Superior temporal gyrus (tissue), 1 donor: ENCODE results near the gene SLC39A13.
A peak's percentile ranks its signal among the peaks of the same experiment; 100 is the strongest.

ENCODE experiments used
- DNase-seq: peaks from one replicate; pipeline ENCODE4 v3.0.0-alpha.2; 2016; ENCODE audit errors: extremely low spot score

The SLC39A13 gene

GRCh38 chr11:47407746-47408590, at the start of gene SLC39A13:
Gene SLC39A13, plus strand, starts transcription at chr11:47408590. Its CDS starts 1,505 bp downstream, at chr11:47410095.
- peak; percentile 91 for DNase-seq

GRCh38 chr11:47358731-47359051, 49.7 kb upstream of the SLC39A13 start:
- DNase-seq: no peak

GRCh38 chr11:47359162-47359561, 49.2 kb upstream of the SLC39A13 start:
- DNase-seq: no peak

GRCh38 chr11:47359586-47359985, 48.8 kb upstream of the SLC39A13 start:
- no peak for DNase-seq

GRCh38 chr11:47360341-47360740, 48.0 kb upstream of the SLC39A13 start:
- no peak for DNase-seq

GRCh38 chr11:47361419-47361818, 47.0 kb upstream of the SLC39A13 start:
- no peak for DNase-seq

- DNase-seq: no peak
These were observed 42.3 kb upstream of the SLC39A13 start for GRCh38 chr11:47366020-47366490.

- DNase-seq: no peak
These were observed 38.7 kb upstream of the SLC39A13 start for GRCh38 chr11:47369676-47370075.

- no peak for DNase-seq
These were observed 36.0 kb upstream of the SLC39A13 start for GRCh38 chr11:47372422-47372821.

- peak; percentile 80 for DNase-seq
These were observed 34.3 kb upstream of the SLC39A13 start for GRCh38 chr11:47373876-47374719.

GRCh38 chr11:47374720-47375019, 33.7 kb upstream of the SLC39A13 start:
- no peak for DNase-seq

GRCh38 chr11:47375020-47375419, 33.4 kb upstream of the SLC39A13 start:
- no peak for DNase-seq

- DNase-seq: no peak
These were observed 32.8 kb upstream of the SLC39A13 start for GRCh38 chr11:47375546-47376085.

- no peak for DNase-seq
These were observed 32.3 kb upstream of the SLC39A13 start for GRCh38 chr11:47376107-47376524.

GRCh38 chr11:47376525-47377371, 31.6 kb upstream of the SLC39A13 start:
- no peak for DNase-seq

GRCh38 chr11:47377571-47378009, 30.8 kb upstream of the SLC39A13 start:
- no peak for DNase-seq

- no peak for DNase-seq
These were observed 30.2 kb upstream of the SLC39A13 start, which contains the start of gene SPI1 for GRCh38 chr11:47378010-47378835. Gene SPI1, minus strand, starts transcription at chr11:47378547. Its CDS starts 194 bp downstream, at chr11:47378353.

GRCh38 chr11:47378836-47379170, 29.6 kb upstream of the SLC39A13 start:
- DNase-seq: no peak

GRCh38 chr11:47379317-47379716, 29.1 kb upstream of the SLC39A13 start:
- DNase-seq: no peak

GRCh38 chr11:47380078-47380477, 28.3 kb upstream of the SLC39A13 start:
- no peak for DNase-seq

GRCh38 chr11:47383071-47383470, 25.3 kb upstream of the SLC39A13 start:
- DNase-seq: no peak
